Stimulated activated CD4-positive, alpha-beta T cell treated with anti-CD3 and anti-CD28 coated beads, Interleukin-1b, Interleukin-23, amount 100 ng/mL, for 4 hours (primary cell): ENCODE data around the gene SORCS2.

Source experiments
- DNase-seq, 2 donors: peaks; one replicate each; pipeline ENCODE4 v3.0.0-alpha.2; 2020; ENCODE audit warnings: low read depth in 2 of 2

SORCS2 gene

GRCh38 chr4:7546809-7547367 is 354.6 kb downstream of the SORCS2 start:
- no peak for DNase-seq

DNA sequence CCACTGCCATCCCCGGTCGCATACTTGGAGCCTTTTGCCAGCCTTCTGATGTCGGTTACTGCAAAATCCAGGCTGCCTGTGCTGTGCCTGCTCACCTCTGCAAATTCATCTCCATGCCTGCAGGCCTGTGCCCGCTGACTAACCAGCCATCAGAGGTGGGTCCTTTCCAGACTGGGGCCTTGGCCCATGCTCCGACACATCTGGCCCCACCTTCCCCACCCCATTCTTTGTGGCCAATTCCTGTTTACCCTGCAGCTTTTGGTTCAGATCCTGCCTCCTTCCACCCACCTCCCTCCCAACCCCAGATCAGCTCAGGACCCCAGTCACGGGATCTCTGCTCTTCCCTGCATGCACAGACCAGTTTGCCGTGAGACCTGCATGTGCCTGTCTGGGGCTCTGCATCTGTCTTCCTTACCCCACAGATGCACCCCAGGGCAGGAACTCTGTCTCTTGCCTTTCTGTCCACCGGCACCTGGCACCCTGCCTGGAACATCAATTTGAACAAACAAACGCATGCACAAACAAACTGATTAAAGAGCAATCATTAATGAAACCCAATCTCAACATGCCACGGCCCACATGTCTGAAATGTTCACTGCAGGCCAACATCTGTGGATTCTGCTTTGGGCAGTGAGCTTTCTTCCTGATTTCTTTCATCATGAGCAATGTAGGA is 355.2 kb downstream of the SORCS2 start:
- no peak for DNase-seq

DNA sequence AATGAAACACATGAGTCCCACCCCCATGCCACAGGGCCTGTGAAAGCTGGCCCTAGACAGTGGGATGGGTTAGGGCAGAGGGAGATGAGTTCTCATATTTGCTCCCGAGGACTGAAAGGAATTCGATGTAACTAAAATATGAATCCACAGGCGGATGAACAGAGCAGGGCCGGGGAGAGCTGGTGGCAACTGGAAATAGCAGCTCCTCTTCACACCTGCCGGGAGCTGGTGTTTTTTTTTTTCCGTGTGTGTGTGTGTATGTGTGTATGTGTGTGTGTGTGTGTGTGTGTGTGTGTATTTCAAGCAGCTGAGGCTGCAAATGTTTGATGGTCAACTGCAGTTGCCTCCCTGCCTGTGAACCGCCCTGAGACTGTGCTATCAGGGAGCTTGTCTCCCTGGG is 357.5 kb downstream of the SORCS2 start:
- no peak for DNase-seq

- DNase-seq = no peak
Observed at GRCh38 chr4:7552466-7552865, 360.1 kb downstream of the SORCS2 start.

DNA sequence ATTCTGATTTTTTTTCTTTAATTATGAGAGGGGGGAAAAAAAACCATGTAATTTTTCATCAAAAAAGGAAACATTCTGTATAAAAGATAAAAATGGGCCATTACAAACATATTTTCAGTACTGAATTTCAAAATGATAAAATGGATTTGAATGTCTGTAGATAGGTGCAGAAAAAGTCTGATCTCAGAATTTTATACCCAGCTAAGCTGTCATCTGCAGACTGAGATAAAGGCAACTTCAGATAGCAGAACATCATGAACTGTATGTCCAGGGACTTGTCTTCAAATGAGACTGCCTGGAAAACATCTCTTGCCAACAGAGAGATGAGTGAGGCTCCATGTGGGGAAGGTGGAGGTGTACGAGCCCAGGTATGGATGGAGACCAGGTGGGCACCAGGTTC is 360.9 kb downstream of the SORCS2 start:
- DNase-seq = no peak

- DNase-seq = no peak
Observed at GRCh38 chr4:7554905-7555304, 362.6 kb downstream of the SORCS2 start.

DNA sequence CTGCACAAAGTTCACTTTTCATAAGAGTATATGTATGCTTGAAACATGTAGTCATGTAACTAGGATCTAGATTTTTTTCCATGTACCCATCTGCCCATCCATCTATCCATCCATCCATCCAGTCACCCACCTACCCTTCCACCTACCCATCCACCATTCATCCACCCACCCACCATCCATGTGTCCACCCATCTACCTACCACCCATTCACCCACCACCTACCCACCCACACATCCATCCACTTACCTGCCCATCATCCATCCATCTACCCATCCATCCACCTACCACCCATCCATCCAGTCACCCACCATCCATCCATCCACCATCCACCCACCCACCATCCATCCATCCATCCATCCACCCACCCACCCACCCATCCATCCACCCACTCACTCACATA is 364.2 kb downstream of the SORCS2 start:
- DNase-seq = no peak

- DNase-seq = no peak
Observed at GRCh38 chr4:7557456-7557855, 365.1 kb downstream of the SORCS2 start.

GRCh38 chr4:7558436-7558835 is 366.1 kb downstream of the SORCS2 start:
- no peak for DNase-seq

GRCh38 chr4:7559316-7559715 is 367.0 kb downstream of the SORCS2 start:
- DNase-seq = no peak

- no peak for DNase-seq
Observed at GRCh38 chr4:7559741-7560395, 367.5 kb downstream of the SORCS2 start.

DNA sequence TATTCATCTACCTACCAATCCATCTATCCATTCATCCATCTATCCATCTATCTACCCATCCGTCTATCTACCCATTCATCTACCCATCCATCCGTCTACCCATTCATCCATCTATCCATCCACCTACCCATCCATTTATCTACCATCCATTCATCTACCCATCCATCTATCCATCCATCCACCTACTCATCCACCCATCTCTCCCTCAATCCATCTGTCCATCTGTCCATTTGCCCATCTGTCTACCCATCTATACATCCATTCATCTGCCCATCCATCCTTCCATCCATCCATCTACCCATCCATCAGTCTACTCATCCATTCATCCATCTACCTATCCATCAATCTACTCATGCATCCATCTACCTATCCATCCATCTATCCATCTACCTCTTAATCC is 369.2 kb downstream of the SORCS2 start:
- no peak for DNase-seq

GRCh38 chr4:7564242-7564641 is 371.9 kb downstream of the SORCS2 start:
- no peak for DNase-seq

GRCh38 chr4:7565483-7565882 is 373.1 kb downstream of the SORCS2 start:
- no peak for DNase-seq

DNA sequence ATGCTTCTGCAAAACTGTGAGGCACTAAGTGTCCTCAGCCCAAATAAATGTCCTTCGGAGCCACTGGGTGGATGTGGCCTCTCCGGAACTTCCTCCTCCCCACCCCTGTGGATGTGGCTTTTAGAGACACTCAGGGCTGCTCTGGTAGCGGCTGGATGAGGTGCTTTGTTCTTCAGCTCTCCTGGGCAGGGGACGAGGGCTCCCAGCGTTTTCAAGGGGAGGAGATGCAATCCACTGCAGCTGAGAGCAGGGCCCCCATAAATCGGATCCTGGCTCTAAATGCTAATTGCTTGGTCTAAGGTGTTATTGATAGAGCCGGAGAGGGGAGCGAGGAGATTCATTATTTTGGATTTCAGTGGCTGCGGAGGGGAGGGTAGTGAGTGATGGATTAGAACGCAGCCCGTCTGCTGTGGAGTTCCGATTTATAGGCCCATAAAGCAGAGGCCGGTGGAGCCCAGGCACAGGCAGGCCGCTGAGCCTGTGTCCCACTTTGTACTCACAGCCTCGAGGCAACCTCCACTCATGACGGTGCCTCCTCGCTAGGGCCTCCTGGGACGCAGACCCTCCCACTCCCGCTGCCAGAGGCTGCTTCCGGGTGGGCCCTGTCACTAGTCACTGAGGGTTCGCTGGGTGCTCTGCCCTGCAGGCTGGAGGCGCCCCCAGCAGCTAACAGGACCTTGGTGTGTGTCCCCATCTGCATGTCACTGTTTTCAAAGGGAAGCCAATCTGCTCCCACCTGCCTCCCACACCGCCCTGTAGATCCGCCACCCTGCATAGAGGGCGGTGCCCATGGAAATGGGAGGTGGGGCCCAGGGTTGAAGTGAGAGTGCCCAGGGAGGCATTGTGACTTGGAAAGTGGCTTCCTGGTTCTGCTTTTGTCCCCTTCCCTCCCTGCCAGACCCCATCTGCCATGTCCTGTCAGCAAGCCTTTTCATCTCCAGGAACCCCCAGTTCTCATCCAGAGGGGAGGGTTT is 377.8 kb downstream of the SORCS2 start:
- no peak for DNase-seq

DNA sequence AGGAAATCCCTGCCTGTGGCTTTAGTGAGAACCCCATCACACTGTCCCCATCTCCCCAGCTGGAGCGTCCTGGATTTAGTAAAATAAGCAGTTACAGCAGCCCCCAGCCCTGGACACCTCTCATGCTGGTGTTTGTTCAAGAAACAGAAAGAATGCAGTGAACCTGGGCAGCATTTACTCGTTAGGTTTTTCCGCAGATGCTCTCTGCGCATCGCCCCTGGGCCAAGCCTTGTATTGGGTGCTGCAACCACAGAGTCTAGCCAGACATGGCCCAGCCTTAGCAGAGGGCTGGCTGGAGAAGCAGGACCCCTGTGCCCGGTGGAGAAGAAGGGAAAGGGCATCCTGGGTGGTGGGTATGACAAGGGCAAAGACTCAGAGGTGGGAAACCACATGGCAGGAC is 378.7 kb downstream of the SORCS2 start:
- no peak for DNase-seq

DNA sequence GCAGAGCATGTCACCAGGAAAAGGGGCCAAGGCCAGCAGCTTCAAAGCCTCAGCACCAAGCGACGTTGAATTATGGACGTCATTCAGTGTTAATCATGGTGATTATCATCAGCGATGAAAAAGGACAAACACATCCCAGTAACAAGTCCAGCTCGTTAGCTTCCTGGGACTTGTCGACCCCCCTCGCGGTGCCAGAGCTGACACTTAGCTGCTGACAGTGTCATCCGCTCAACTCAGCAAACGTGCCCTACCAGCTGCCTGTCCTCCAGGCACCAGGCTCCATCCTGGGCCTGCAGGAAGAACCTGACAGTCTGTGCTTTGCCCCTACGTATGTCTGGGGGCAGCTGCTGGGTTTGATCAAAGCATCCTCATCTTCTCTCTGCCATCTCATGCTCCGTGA is 379.4 kb downstream of the SORCS2 start:
- DNase-seq = no peak

DNA sequence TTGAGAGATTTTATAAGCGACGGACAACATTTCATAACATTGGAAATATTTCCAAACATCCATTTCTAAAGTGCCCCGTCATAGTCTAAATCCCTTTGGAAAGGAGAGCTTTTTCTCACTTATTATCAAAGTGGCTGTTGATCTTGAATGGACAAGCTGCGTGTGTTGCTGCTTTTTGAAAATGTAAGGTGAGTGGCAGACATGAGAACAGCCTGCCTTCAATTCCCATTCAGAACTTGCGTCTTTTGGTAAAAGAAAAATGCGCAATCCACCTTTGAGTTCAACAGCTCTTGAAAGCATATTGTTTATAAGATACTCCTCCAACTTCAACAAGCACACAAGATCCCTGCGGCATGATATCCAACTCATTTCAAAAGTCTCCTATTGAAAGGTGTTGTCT is 380.6 kb downstream of the SORCS2 start:
- DNase-seq = no peak

DNA sequence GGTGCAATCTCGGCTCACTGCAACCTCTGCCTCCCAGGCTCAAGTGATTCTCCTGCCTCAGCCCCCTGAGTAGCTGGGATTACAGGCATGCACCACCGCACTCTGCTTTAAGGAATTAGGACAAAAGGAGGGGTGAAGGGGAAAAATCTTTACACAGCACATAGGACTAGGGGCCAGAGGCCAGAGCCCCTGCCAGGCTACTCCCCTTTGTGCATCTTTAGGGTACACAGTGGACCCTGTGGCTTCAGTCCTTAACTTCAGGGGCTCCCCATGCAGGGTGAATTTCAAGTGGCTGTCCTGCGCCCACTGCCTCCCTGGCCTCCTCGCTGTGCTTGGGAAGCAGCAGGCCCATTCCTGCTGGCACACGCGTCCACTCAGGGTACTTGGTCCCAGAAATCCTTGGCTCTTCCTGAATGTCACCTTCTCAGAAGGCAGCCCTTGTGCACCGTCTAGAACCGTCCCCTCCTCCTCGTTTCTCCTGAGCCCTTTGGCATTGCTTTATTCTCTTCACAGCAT is 381.3 kb downstream of the SORCS2 start:
- DNase-seq = no peak

DNA sequence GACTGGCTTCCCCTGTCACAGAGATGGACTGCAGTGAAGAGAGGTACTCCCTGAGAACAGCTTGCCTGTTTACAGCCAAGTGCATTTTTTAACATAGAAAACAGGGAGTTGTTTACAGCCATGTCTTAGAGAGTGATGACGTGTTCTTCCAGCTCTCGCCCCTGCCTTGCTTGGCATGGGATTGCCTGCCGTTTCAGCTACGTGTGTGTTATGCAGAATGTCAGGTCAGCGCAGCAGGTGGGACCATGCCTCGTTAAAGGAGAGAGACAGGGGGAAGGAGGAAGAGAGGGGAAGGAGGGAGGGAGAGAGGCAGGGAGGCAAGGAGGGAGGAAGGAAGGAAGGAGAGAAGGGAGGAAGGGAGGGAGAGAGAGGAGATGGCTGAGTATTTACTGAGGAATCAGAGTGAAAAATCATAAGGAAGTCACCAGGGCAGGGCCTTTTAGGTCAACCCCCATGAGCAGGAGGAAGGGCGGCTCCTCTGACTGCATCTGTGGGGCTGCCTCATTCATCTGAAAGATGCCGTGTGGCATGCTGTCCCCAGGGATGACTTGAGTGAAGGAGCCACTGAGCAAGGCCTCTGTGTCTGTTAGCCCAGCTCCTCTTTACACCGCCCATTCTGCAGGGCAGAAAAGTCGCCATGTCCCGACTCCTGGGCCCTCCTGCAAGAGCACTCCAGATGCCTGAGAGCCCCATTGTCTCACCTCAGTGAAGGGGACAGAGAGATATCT is 382.1 kb downstream of the SORCS2 start:
- no peak for DNase-seq

GRCh38 chr4:7575426-7575825 is 383.1 kb downstream of the SORCS2 start:
- DNase-seq = no peak
